GM12864 (cell line): Measurements from ENCODE around the gene TIGIT.

Experiments
- DNase-seq: peaks from one replicate; pipeline ENCODE4 v3.0.0-alpha.2; 2011; ENCODE audit warnings: low read depth
- H3K4me3 ChIP-seq: 2 replicates; pipeline ENCODE4 v1.5.1; 2011; ENCODE audit warnings: mild to moderate bottlenecking, low read depth, low read length, control low read depth
- TF ChIP-seq, protein P1 (sequence below): IDR thresholded peaks from 2 replicates; pipeline ENCODE4 v1.5.1; 2011; ENCODE audit warnings: low read depth, mild to moderate bottlenecking, moderate library complexity, low read length, control low read depth, inconsistent platforms; ENCODE audit errors: missing control alignments

Gene TIGIT

DNA sequence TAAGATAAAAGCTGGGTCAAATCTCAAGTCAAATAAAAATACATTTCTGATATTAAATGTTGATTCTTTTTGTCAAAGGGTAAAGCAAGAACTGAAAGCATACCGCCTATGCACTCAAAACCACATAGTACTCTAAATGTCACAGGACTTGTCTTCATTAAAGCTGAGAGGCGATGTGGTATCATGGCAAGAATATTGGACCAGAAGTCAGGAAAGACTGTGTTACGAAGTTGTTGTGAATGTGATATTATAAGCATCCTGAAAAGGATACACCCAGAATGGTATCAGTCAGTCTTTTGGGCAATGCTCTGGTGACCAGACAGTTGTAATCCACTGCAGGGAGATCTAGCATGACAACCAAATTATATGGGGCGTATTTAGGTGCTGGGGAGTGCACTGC, 33.8 kb downstream of the TIGIT start:
- no peak overlapping the region for H3K4me3 ChIP-seq
- DNase-seq = no peak
- TF ChIP-seq, protein P1, sequence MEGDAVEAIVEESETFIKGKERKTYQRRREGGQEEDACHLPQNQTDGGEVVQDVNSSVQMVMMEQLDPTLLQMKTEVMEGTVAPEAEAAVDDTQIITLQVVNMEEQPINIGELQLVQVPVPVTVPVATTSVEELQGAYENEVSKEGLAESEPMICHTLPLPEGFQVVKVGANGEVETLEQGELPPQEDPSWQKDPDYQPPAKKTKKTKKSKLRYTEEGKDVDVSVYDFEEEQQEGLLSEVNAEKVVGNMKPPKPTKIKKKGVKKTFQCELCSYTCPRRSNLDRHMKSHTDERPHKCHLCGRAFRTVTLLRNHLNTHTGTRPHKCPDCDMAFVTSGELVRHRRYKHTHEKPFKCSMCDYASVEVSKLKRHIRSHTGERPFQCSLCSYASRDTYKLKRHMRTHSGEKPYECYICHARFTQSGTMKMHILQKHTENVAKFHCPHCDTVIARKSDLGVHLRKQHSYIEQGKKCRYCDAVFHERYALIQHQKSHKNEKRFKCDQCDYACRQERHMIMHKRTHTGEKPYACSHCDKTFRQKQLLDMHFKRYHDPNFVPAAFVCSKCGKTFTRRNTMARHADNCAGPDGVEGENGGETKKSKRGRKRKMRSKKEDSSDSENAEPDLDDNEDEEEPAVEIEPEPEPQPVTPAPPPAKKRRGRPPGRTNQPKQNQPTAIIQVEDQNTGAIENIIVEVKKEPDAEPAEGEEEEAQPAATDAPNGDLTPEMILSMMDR = no peak

GRCh38 chr3:114328345-114328744, 34.5 kb downstream of the TIGIT start:
- H3K4me3 ChIP-seq = no peak overlapping the region
- TF ChIP-seq, protein P1 = no peak
- DNase-seq = no peak

- no peak for DNase-seq
- TF ChIP-seq, protein P1 = no peak
- H3K4me3 ChIP-seq = no peak overlapping the region
These were observed 36.0 kb downstream of the TIGIT start for GRCh38 chr3:114329823-114330222.

DNA sequence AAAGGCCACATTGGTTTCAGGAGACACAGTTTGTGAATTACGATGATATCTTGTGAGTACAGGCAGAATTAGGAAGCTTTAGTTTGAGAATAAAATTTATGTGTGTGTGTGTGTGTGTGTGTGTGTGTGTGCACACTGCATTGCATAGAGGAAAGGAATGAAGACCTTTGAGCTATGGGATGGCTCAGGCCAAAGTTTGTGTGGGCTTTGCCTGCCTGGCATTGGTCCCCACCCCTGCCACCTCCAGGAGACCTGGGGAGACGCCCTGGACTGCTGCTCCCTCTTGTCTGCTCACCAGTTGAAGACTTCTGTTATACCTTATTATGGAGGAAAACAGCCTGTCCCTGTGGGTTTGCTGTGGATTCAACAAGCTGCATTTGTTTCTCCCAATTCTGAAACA, 37.2 kb downstream of the TIGIT start:
- TF ChIP-seq, protein P1 = no peak
- no peak for DNase-seq
- no peak overlapping the region for H3K4me3 ChIP-seq

- no peak for DNase-seq
- TF ChIP-seq, protein P1 = no peak
- H3K4me3 ChIP-seq = no peak overlapping the region
These were observed 37.9 kb downstream of the TIGIT start for GRCh38 chr3:114331710-114332109.

DNA sequence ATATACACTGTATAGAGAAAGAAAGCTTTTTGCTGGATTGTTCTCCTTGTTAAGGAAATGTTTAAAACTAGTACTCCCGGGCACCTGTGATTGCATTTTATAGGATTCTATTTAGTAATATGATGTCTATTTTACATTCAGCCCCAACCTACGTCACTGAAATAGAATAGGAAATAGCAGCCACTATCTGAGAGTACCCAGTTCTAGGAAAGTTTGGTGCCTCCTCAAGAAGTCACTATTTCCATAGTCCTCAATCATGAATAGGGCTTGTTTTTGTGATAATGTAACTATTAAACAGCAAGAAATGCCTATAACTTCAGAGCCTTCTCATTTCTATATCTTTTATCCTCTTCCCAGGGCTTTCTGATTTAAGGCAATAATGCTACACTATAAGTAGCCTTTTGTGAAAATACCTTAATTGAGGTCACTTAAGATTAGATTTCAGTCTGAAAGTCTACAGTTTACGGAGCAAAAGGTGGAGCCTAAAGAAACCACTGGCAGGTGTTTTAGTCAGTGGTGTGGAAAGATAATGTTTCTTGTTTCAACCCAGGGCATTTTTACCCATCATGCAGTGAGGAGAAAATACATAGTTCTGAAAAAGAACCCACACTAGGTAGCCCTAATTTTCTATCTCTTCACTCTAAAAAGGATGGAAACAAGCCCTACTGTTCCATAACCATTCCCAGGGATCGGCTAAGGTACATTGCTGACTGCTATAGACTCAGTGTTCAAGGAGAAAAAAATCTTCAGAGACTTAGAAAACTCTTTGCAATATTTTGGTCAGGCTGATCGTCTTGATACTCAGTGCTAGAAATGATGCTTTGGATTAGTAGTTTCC, 38.7 kb downstream of the TIGIT start:
- DNase-seq = no peak
- no peak overlapping the region for H3K4me3 ChIP-seq
- TF ChIP-seq, protein P1 = no peak

GRCh38 chr3:114333180-114333922, 39.5 kb downstream of the TIGIT start:
- TF ChIP-seq, protein P1 = no peak
- no peak overlapping the region for H3K4me3 ChIP-seq
- DNase-seq = no peak
